Fibroblast of the conjunctiva (primary cell): Measurements from ENCODE around the gene ARID5B.

Experiments used
- DNase-seq: peaks from one replicate; pipeline ENCODE4 v3.0.0-alpha.2; 2010; ENCODE audit warnings: low read depth

ARID5B gene

GRCh38 chr10:62098278-62099121 is 197.0 kb downstream of the ARID5B start:
- no peak for DNase-seq

- DNase-seq = no peak
These were observed 197.8 kb downstream of the ARID5B start for GRCh38 chr10:62099299-62099698.

- DNase-seq = no peak
These were observed 202.4 kb downstream of the ARID5B start for GRCh38 chr10:62103857-62104256.

- no peak for DNase-seq
These were observed 205.5 kb downstream of the ARID5B start for GRCh38 chr10:62106929-62107519.

GRCh38 chr10:62108759-62109586 is 207.5 kb downstream of the ARID5B start:
- DNase-seq = no peak

GRCh38 chr10:62109587-62110293 is 208.2 kb downstream of the ARID5B start:
- DNase-seq = no peak

- DNase-seq = no peak
These were observed 210.8 kb downstream of the ARID5B start for GRCh38 chr10:62112300-62112699.

- DNase-seq = no peak
These were observed 211.5 kb downstream of the ARID5B start for GRCh38 chr10:62112963-62113362.

GRCh38 chr10:62113680-62114079 is 212.2 kb downstream of the ARID5B start:
- DNase-seq = no peak

GRCh38 chr10:62115321-62115720 is 213.8 kb downstream of the ARID5B start:
- DNase-seq = no peak

- DNase-seq = no peak
These were observed 214.3 kb downstream of the ARID5B start for GRCh38 chr10:62115842-62116241.

GRCh38 chr10:62116896-62117295 is 215.4 kb downstream of the ARID5B start:
- no peak for DNase-seq

GRCh38 chr10:62121187-62121530 is 219.7 kb downstream of the ARID5B start:
- DNase-seq = no peak

GRCh38 chr10:62127975-62128374 is 226.5 kb downstream of the ARID5B start:
- DNase-seq = no peak

- DNase-seq = peak; percentile 75
These were observed 229.4 kb downstream of the ARID5B start for GRCh38 chr10:62130948-62131347.

GRCh38 chr10:62131724-62132123 is 230.2 kb downstream of the ARID5B start:
- no peak for DNase-seq

- DNase-seq = no peak
These were observed 232.1 kb downstream of the ARID5B start for GRCh38 chr10:62133618-62134017.

GRCh38 chr10:62136931-62137330 is 235.4 kb downstream of the ARID5B start:
- no peak for DNase-seq
